Endothelial cell of umbilical vein (primary cell): Measurements from ENCODE around the gene OPCML. TPM values are rescaled to one million over a fixed set of nuclear protein-coding genes. Genes with fewer than 3 reads are reported as not detected.

Experiments used
- BruUV-seq: library from RNA; stranded (reverse); fragments of 400-500 nt; replicated peaks from 2 replicates; lab custom pipeline; 2021; lab: Mats Ljungman, UMichigan
- CTCF ChIA-PET: fragments of 300-600, 350-600 bp; sonication (Branson Sonifier 250); formaldehyde crosslinking; loops from one replicate; lab custom pipeline; 2021; ENCODE audit warnings: antibody characterized with exemption, inconsistent platforms; lab: Charles Lee
- POLR2A ChIA-PET: fragments of 300-600, 350-600 bp; sonication (Branson Sonifier 250); formaldehyde crosslinking; loops from one replicate; lab custom pipeline; 2021; ENCODE audit warnings: antibody characterized with exemption, inconsistent platforms; lab: Charles Lee
- DNase-seq: peaks from one replicate; pipeline ENCODE4 v3.0.0-alpha.2; 2011; ENCODE audit warnings: low read depth, low spot score
- FAIRE-seq: peaks from 2 replicates; lab custom pipeline; 2011; peaks lifted over from hg19 to GRCh38; lab: Jason Lieb, UNC
- H2AFZ ChIP-seq: 2 replicates; pipeline ENCODE4 v1.6.0; 2012; ENCODE audit warnings: low read depth, low read length, control low read depth, inconsistent platforms
- H3K27ac ChIP-seq: 2 replicates; pipeline ENCODE4 v1.5.1; 2011; ENCODE audit warnings: low read depth, mild to moderate bottlenecking, control low read depth, low read length, moderate library complexity; ENCODE audit not compliant: insufficient read depth
- H3K27me3 ChIP-seq, 2 experiments: 2 replicates each; pipeline versions ENCODE4 v1.6.0 to v1.6.1; 2011; ENCODE audit warnings: low read length in 2 of 2, mixed read lengths in 1 of 2; ENCODE audit not compliant: control insufficient read depth in 2 of 2, insufficient read depth in 2 of 2
- H3K36me3 ChIP-seq, 2 experiments: 2 replicates in 1 of 2; 3 replicates in 1 of 2; pipeline ENCODE4 v1.5.1; 2011; ENCODE audit warnings: low read length in 2 of 2, mild to moderate bottlenecking in 1 of 2, moderate library complexity in 1 of 2; ENCODE audit not compliant: control insufficient read depth in 2 of 2, insufficient read depth in 2 of 2; ENCODE audit errors: extremely low read depth in 1 of 2
- H3K4me1 ChIP-seq: 3 replicates; pipeline ENCODE4 v1.5.1; 2011; ENCODE audit warnings: mild to moderate bottlenecking, low read length; ENCODE audit not compliant: control insufficient read depth, insufficient read depth; ENCODE audit errors: extremely low read depth
- H3K4me2 ChIP-seq: 2 replicates; pipeline ENCODE4 v1.6.1; 2011; ENCODE audit warnings: low read length, control low read depth, mixed read lengths; ENCODE audit not compliant: insufficient read depth
- H3K4me3 ChIP-seq, 3 experiments: fragments of 200-600 bp in 1 of 3; sonication (generic), shearing (Covaris generic) in 1 of 3; replicated peaks in 1 of 3; 2 replicates each; pipeline ENCODE4 v1.5.1; 2011 to 2016; ENCODE audit warnings: control low read depth in 3 of 3, low read length in 3 of 3, mild to moderate bottlenecking in 2 of 3, inconsistent platforms in 1 of 3, low read depth in 1 of 3, moderate library complexity in 1 of 3; ENCODE audit not compliant: insufficient read depth in 1 of 3
- H3K79me2 ChIP-seq: 2 replicates; pipeline ENCODE4 v1.6.0; 2012; ENCODE audit warnings: low read length, inconsistent platforms; ENCODE audit not compliant: control insufficient read depth, insufficient read depth
- H3K9ac ChIP-seq: replicated peaks from 2 replicates; pipeline ENCODE3; 2011; ENCODE audit warnings: low read length, control low read depth; ENCODE audit not compliant: insufficient read depth; ENCODE audit errors: extremely low read depth
- H3K9me1 ChIP-seq: replicated peaks from 3 replicates; pipeline ENCODE4 v1.6.0; 2011; ENCODE audit warnings: mild to moderate bottlenecking, low read length; ENCODE audit not compliant: control insufficient read depth, insufficient read depth; ENCODE audit errors: extremely low read depth
- H3K9me3 ChIP-seq: replicated peaks from 2 replicates; pipeline ENCODE4 v1.5.1; 2012; ENCODE audit warnings: low read length, inconsistent platforms; ENCODE audit not compliant: control insufficient read depth, insufficient read depth
- H4K20me1 ChIP-seq: replicated peaks from 2 replicates; pipeline ENCODE3; 2011; ENCODE audit warnings: mild to moderate bottlenecking, low read length; ENCODE audit not compliant: control insufficient read depth, insufficient read depth; ENCODE audit errors: extremely low read depth
- CTCF ChIP-seq, 2 donors: IDR thresholded peaks; 1 replicate in 1 of 2; 2 replicates in 1 of 2; pipeline ENCODE4 v1.5.1; 2011; ENCODE audit warnings: low read length in 2 of 2, mild to moderate bottlenecking in 2 of 2, moderate library complexity in 2 of 2, control low read depth in 1 of 2, inconsistent platforms in 1 of 2, low read depth in 1 of 2; ENCODE audit not compliant: insufficient read depth in 1 of 2; ENCODE audit errors: extremely low read depth in 1 of 2
- EZH2 ChIP-seq: IDR thresholded peaks from 2 replicates; pipeline ENCODE4 v1.6.1; 2012; ENCODE audit warnings: borderline replicate concordance, low read depth, mild to moderate bottlenecking, moderate library complexity, low read length, inconsistent platforms; ENCODE audit not compliant: severe bottlenecking
- FOS ChIP-seq: IDR thresholded peaks from 2 replicates; pipeline ENCODE4 v1.6.1; 2011; ENCODE audit warnings: mild to moderate bottlenecking, low read length, moderate library complexity, borderline replicate concordance; ENCODE audit not compliant: insufficient read depth
- GATA2 ChIP-seq: IDR thresholded peaks from 2 replicates; pipeline ENCODE4 v1.7.0; 2011; ENCODE audit warnings: low read depth, mild to moderate bottlenecking, moderate library complexity, mixed read lengths, low read length; ENCODE audit not compliant: insufficient read length, insufficient read depth
- JUN ChIP-seq: IDR thresholded peaks from 2 replicates; pipeline ENCODE4 v1.6.1; 2011; ENCODE audit warnings: borderline replicate concordance, low read depth; ENCODE audit not compliant: insufficient read length, insufficient read depth
- MAX ChIP-seq: IDR thresholded peaks from 2 replicates; pipeline ENCODE4 v1.6.1; 2011; ENCODE audit not compliant: insufficient read depth, insufficient read length
- MYC ChIP-seq: IDR thresholded peaks from one replicate; pipeline ENCODE4 v1.6.1; 2011; ENCODE audit warnings: mild to moderate bottlenecking, low read depth, low read length
- POLR2A ChIP-seq: IDR thresholded peaks from 2 replicates; pipeline ENCODE4 v1.6.1; 2012; ENCODE audit warnings: low read depth, mild to moderate bottlenecking, control low read depth, low read length
- POLR2AphosphoS5 ChIP-seq: IDR thresholded peaks from 2 replicates; pipeline ENCODE4 v1.6.1; 2012; ENCODE audit warnings: low read depth, mild to moderate bottlenecking, control low read depth, low read length, moderate library complexity; ENCODE audit not compliant: insufficient read depth
- dilution Hi-C: fragments of 300-500 bp; cut with MboI; formaldehyde crosslinking; loops from one replicate; pipeline ENCODE4 v1.15.0; 2019; ENCODE audit warnings: low sequenced_read_pairs; ENCODE audit not compliant: extremely low pct_ligation_motif_present
- intact Hi-C: fragments of 100-400 bp; cut with micrococcal nuclease; formaldehyde crosslinking; loops from one replicate; pipeline ENCODE4 v1.10.0; 2022
- polyA plus RNA-seq, 4 experiments: library from polyadenylated mRNA; depleted of rRNA in 3 of 4; stranded (reverse) in 3 of 4; unstranded in 1 of 4; fragments of >200 nt; gene quantifications; 2 replicates each; pipeline versions ENCODE4 v1.2.1 to v1.2.3, GENCODE V29; 2011 to 2012; ENCODE audit warnings: missing spikeins in 1 of 4
- total RNA-seq: library from RNA; stranded (reverse); gene quantifications from 2 replicates; pipeline ENCODE4 v1.2.3, GENCODE V29; 2021

Gene OPCML
- total and polyA plus RNA-seq, 2 donors (not counting 3 experiments of a cell fraction or from before 2014, with no cell fraction given), result not detected

GRCh38 chr11:132610216-132610615 lies 922.1 kb downstream of the OPCML start:
- CTCF ChIA-PET, result no interaction called here
- H3K27ac ChIP-seq, result no peak overlapping the region
- no TSS peak for BruUV-seq
- no peaks in the 10 kb centered on the region for H3K79me2 ChIP-seq
- no peak overlapping the region for H2AFZ ChIP-seq
- no peaks in the 10 kb centered on the region for H3K9me3 ChIP-seq
- dilution Hi-C loops (no loop called here), intact Hi-C loops (no loop called here)
- H3K4me1 ChIP-seq, result no peaks in the 10 kb centered on the region
- no peak overlapping the region for H3K9ac ChIP-seq
- no peak for FAIRE-seq
- H3K4me3 ChIP-seq, result no peak overlapping the region
- TF ChIP-seq JUN (no peak), GATA2 (no peak), FOS (no peak), MAX (no peak), CTCF (IDR thresholded peaks at IDR 0.05; ENCODE audit: extremely low read depth in 1 of 2, insufficient read depth in 1 of 2, low read depth in 1 of 2, low read length in 2 of 2) (no peak), EZH2 (no peak), POLR2AphosphoS5 (no peak), POLR2A (no peak), MYC (no peak)
- H3K27me3 ChIP-seq, result no peaks in the 10 kb centered on the region
- H3K4me2 ChIP-seq, result no peak overlapping the region
- H4K20me1 ChIP-seq, result no peaks in the 10 kb centered on the region
- H3K36me3 ChIP-seq, result no peaks in the 10 kb centered on the region
- POLR2A ChIA-PET, result no interaction called here
- H3K9me1 ChIP-seq, result no peaks in the 10 kb centered on the region
- DNase-seq, result no peak
